ENCODE measurements around the gene PLA1A. TPM values are rescaled to one million over a fixed set of nuclear protein-coding genes. Genes with fewer than 3 reads are reported as not detected.
"Not testable (repeated sequence)": the region's sequence is repeated elsewhere in the genome, so short reads cannot be mapped to it uniquely, and the experiment has no call there.

The PLA1A gene
- total RNA-seq, 1 donor from 2014 or later = 0.52 TPM

DNA sequence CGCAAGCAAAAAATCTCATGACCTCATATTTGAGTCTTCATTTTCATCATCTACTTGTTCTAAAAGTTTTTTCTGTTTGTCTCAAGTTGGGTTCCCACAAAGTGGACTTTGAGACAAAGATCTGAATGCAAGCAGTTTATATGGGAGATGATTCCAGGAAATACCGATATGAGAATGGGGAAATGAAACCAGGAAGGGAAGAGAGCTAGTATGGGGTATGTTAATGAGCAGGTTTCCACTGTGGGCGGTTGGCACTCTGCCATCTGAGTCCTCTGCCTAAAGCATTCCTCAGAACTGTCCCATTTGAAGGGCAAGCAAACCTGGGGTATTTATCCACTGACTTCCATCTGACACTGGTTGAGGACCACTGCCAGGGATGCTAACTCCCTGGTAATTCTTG lies 9.6 kb upstream of the PLA1A start:
- no peak overlapping the region for H3K4me3 ChIP-seq (ENCODE audit: low read depth, low read length)
- TF ChIP-seq, protein P1, sequence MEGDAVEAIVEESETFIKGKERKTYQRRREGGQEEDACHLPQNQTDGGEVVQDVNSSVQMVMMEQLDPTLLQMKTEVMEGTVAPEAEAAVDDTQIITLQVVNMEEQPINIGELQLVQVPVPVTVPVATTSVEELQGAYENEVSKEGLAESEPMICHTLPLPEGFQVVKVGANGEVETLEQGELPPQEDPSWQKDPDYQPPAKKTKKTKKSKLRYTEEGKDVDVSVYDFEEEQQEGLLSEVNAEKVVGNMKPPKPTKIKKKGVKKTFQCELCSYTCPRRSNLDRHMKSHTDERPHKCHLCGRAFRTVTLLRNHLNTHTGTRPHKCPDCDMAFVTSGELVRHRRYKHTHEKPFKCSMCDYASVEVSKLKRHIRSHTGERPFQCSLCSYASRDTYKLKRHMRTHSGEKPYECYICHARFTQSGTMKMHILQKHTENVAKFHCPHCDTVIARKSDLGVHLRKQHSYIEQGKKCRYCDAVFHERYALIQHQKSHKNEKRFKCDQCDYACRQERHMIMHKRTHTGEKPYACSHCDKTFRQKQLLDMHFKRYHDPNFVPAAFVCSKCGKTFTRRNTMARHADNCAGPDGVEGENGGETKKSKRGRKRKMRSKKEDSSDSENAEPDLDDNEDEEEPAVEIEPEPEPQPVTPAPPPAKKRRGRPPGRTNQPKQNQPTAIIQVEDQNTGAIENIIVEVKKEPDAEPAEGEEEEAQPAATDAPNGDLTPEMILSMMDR (conservative IDR thresholded peaks at IDR 0.05; ENCODE audit: low read depth, low read length) = no peak
- no peak for DNase-seq (ENCODE audit: low read depth)

DNA sequence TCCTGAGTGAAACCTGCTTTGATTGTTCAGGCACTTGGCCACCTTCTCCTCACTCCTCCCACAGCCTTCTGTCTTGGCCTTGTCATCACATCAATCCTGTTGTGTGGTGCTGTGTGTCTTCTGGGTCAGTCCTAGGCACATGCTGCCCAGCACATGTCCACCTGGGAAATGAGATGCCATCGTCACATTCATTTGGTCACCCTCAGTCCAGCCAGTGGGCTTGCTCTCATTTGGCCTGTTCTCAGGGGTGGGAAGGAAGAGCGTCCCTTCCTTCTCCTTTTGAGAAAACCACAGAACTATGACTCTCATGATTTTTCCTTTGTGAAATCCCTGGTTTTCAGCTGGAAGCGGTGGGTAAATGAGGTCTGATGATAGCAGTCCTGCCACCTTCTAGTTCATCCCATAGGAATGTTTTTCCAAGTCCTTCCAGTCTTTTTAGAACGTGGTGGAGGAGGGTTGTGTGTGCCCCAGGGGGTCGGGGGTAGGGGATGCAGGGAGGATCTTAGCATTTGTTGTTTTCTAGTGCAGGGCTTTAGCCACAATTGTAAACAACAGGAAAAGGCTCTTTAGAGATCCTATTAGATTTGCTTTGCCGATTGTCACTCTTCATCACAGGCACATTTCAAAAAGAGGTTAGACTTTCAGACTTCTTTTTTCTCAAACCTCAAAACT lies 8.4 kb upstream of the PLA1A start:
- no peak for DNase-seq (ENCODE audit: low read depth)
- TF ChIP-seq, protein P1 (conservative IDR thresholded peaks at IDR 0.05; ENCODE audit: low read depth, low read length) = no peak
- H3K4me3 ChIP-seq (ENCODE audit: low read depth, low read length) = no peak overlapping the region

DNA sequence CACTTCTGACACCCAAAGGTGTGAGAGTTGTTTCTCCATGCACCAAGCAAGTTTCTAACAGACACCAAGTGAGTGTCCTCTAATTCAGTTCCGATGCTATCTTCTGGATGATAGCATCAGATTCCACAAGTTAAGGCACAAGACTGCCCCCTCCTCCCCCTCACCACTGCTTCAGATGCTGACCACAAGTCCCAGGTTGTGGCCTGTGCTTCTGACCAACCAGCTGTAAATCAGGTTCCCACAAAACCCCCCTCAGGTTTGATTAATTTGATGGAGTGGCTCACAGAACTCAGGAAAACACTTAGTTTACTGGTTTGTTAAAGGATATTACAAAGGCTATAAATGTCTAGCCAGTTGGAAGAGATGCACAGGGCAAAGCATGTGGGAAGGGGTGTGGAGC lies 7.0 kb upstream of the PLA1A start:
- no peak for DNase-seq (ENCODE audit: low read depth)
- H3K4me3 ChIP-seq (ENCODE audit: low read depth, low read length) = no peak overlapping the region
- TF ChIP-seq, protein P1 (conservative IDR thresholded peaks at IDR 0.05; ENCODE audit: low read depth, low read length) = no peak

DNA sequence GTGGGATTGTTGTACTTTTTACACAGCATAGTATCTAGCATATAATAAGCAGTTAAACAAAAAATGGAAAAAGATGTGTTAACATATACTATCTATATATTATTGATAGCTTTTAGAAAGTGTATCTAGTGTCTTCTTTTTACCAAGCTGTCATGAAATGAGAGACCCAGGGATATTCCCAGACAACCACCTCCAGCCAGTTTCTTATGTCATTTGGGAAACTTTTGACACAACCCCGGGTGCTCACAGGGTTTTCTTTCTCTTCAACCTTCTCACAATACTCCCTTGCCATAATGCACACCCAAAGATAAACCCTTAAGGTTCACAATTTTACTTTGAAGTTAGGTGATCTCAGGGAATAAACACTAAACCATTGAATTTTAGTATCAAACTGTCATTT lies 4.8 kb upstream of the PLA1A start:
- no peak for DNase-seq (ENCODE audit: low read depth)
- TF ChIP-seq, protein P1 (conservative IDR thresholded peaks at IDR 0.05; ENCODE audit: low read depth, low read length) = no peak
- H3K4me3 ChIP-seq (ENCODE audit: low read depth, low read length) = no peak overlapping the region

DNA sequence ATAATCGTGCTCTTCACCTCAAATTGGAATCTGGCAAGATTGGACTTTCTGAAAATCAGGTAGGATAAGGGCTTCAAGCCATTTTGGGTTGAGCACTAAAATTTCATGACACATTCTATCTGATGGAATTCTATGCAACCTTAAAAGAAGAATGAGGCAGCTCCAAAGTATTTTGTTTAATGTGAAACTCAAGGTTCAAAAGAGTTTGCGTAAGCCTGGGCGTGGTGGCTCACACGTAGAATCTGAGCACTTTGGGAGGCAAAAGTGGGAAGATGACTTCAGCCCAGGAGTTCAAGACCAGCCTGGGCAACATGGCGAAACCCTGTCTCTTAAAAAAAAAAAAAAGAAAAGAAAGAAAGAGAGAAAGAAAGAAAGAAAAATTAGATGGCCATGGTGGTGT lies 3.6 kb upstream of the PLA1A start:
- TF ChIP-seq, protein P1 (conservative IDR thresholded peaks at IDR 0.05; ENCODE audit: low read depth, low read length) = no peak
- no peak overlapping the region for H3K4me3 ChIP-seq (ENCODE audit: low read depth, low read length)

DNA sequence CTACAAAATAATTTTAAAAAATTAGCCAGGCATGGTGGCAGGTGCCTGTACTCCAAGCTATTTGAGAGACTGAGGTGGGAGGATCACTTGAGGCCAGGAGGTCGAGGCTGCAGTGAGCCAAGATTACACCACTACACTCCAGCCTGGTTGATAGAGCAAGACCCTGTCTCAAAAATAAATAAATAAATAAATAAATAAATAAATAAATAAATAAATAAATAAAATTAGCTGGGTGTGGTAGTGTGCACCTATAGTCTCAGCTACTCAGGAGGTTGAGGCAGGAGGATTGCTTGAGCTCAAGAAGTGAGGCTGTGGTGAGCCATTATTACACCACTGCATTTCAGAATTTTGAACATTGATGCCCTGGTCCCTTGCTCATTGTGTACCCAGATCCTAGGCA lies 2.8 kb upstream of the PLA1A start:
- not testable (repeated sequence) for DNase-seq (ENCODE audit: low read depth); H3K4me3 ChIP-seq (ENCODE audit: low read depth, low read length)

More for the DNA sequence above, 3.6 kb upstream of the PLA1A start:
- no peak for DNase-seq (ENCODE audit: low read depth)

DNA sequence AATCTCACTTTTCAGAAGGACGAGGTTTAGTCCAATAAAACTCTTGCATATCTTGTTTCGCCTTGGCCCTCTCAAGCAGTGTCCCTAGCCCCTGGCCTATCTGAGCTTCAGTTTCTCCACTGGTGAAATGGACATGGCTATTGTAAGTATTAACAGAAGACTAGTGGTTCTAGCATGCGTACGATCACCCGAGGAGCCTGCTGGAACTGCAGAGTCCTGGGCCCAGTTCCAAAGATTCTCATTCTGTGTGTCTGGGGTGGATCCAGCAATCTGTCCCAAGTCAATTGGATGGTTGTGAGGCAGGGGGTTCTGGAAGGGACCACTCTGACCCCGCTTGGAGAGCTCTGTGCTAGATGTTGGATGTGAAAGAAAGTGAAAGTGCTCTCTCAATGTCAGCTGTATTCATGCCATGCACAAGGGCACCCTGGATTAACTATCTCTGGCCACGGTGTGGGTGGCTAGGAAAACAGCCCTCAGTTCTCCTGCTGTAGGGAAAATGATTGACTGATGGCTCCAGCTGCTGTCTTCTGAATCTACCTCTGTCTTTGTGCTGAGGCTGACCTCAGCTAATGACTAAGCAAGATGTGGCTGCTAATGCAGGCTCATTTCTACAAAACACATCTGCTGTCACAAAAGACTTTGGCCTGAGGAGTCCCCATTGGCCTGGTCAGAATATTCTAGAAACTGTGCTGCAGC lies 1.9 kb upstream of the PLA1A start:
- no peak for DNase-seq (ENCODE audit: low read depth)
- TF ChIP-seq, protein P1 (conservative IDR thresholded peaks at IDR 0.05; ENCODE audit: low read depth, low read length) = no peak
- peak overlapping the region; percentile 21 for H3K4me3 ChIP-seq (ENCODE audit: low read depth, low read length)
